Peyer's patch (tissue), 4 donors: ENCODE data around the gene DPY19L2.
"Not testable (repeated sequence)": the region's sequence is repeated elsewhere in the genome, so short reads cannot be mapped to it uniquely, and the experiment has no call there.

Experiments used
- POLR2A ChIP-seq, 2 donors: fragments of 450-650 bp; IDR thresholded peaks; one replicate each; pipeline ENCODE4 v1.5.1; 2017; ENCODE audit warnings: antibody characterized with exemption in 2 of 2, mild to moderate bottlenecking in 2 of 2, moderate library complexity in 2 of 2
- TF ChIP-seq, protein P1 (sequence below), 6 experiments: fragments of 450-650 bp in 4 of 6; fragments of 200-600 bp in 2 of 6; sonication (generic) in 1 of 6; IDR thresholded peaks; one replicate each; pipeline ENCODE4 v1.5.1; 2017 to 2019; ENCODE audit warnings: antibody characterized with exemption in 6 of 6, mild to moderate bottlenecking in 3 of 6, moderate library complexity in 1 of 6

DNA sequence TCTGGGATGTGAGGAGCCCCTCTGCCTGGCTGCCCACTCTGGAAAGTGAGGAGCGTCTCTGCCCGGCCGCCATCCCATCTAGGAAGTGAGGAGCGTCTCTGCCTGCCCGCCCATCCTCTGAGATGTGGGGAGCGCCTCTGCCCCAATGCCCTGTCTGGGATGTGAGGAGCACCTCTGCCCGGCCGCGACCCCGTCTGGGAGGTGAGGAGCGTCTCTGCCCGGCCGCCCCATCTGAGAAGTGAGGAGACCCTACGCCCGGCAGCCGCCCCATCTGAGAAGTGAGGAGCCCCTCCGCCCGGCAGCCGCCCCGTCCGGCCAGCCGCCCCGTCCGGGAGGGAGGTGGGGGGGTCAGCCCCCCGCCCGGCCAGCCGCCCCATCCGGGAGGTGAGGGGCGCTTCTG, 18.3 kb upstream of the DPY19L2 start:
- TF ChIP-seq POLR2A (IDR thresholded peaks at IDR 0.05), result not testable (repeated sequence)
- TF ChIP-seq, protein P1, sequence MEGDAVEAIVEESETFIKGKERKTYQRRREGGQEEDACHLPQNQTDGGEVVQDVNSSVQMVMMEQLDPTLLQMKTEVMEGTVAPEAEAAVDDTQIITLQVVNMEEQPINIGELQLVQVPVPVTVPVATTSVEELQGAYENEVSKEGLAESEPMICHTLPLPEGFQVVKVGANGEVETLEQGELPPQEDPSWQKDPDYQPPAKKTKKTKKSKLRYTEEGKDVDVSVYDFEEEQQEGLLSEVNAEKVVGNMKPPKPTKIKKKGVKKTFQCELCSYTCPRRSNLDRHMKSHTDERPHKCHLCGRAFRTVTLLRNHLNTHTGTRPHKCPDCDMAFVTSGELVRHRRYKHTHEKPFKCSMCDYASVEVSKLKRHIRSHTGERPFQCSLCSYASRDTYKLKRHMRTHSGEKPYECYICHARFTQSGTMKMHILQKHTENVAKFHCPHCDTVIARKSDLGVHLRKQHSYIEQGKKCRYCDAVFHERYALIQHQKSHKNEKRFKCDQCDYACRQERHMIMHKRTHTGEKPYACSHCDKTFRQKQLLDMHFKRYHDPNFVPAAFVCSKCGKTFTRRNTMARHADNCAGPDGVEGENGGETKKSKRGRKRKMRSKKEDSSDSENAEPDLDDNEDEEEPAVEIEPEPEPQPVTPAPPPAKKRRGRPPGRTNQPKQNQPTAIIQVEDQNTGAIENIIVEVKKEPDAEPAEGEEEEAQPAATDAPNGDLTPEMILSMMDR (IDR thresholded peaks at IDR 0.05), result not testable (repeated sequence)
